ENCODE data around the gene SNAP29.

Gene SNAP29

DNA sequence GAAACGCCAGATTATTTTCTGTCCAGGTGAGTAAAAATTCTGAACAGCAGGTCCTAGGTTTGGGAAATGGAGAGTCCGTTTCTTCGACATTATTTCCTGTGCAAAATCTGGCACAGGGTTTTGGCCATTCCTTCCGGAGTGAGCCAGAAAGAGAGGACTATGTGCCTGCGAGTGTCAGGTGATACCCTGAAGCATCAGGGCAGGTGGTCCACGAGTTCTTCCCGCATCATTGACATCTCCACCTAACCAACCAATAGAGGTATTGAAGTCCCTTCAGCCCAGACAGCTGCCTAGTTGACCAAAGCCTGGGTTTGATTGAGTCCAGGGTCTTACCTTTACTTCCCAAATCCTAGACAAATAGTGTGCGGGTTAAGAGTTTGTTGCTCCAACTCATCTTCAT is 808 bp downstream of the SNAP29 start:
- TF ChIP-seq POLR2AphosphoS5 (IDR thresholded peaks at IDR 0.05; ENCODE audit: low read depth, low read length) (no peak), POLR2A (IDR thresholded peaks at IDR 0.05; ENCODE audit: low read depth, low read length) (no peak), TAF1 (IDR thresholded peaks at IDR 0.05; ENCODE audit: borderline replicate concordance, low read depth, low read length) (no peak)
- no peak for FAIRE-seq
- no peak for DNase-seq (ENCODE audit: insufficient read length)

- no peak for TF ChIP-seq POLR2AphosphoS5 (IDR thresholded peaks at IDR 0.05; ENCODE audit: low read depth, low read length)
- TF ChIP-seq TAF1 (IDR thresholded peaks at IDR 0.05; ENCODE audit: borderline replicate concordance, low read depth, low read length) = no peak
- TF ChIP-seq POLR2A (IDR thresholded peaks at IDR 0.05; ENCODE audit: low read depth, low read length) = no peak
- DNase-seq (ENCODE audit: insufficient read length) (no peak), FAIRE-seq (no peak)
Observed at GRCh38 chr22:20862540-20862939, 3.7 kb downstream of the SNAP29 start.

DNA sequence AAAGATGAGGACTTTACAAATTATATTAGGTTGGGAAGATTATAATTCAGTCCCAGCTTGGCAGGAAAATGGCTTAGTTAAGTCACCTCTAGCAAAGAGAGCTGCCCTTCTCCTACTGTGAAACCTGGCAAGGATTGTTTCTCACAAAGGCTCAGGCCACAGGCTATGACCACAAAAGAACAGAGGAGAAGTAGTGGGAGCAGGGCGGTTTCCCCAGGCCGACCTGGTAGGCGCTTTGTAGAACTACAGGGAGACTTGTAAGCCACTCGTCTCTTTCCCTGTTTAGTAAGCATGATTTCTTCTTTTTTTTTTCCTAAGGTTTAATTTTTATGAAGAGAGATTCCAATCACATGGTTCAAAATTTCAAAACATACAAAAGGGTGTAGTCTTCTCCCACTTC is 4.6 kb downstream of the SNAP29 start:
- TF ChIP-seq TAF1 (IDR thresholded peaks at IDR 0.05; ENCODE audit: borderline replicate concordance, low read depth, low read length) = no peak
- no peak for TF ChIP-seq POLR2AphosphoS5 (IDR thresholded peaks at IDR 0.05; ENCODE audit: low read depth, low read length)
- TF ChIP-seq POLR2A (IDR thresholded peaks at IDR 0.05; ENCODE audit: low read depth, low read length) = no peak
- DNase-seq (ENCODE audit: insufficient read length) = no peak
- FAIRE-seq = no peak

DNA sequence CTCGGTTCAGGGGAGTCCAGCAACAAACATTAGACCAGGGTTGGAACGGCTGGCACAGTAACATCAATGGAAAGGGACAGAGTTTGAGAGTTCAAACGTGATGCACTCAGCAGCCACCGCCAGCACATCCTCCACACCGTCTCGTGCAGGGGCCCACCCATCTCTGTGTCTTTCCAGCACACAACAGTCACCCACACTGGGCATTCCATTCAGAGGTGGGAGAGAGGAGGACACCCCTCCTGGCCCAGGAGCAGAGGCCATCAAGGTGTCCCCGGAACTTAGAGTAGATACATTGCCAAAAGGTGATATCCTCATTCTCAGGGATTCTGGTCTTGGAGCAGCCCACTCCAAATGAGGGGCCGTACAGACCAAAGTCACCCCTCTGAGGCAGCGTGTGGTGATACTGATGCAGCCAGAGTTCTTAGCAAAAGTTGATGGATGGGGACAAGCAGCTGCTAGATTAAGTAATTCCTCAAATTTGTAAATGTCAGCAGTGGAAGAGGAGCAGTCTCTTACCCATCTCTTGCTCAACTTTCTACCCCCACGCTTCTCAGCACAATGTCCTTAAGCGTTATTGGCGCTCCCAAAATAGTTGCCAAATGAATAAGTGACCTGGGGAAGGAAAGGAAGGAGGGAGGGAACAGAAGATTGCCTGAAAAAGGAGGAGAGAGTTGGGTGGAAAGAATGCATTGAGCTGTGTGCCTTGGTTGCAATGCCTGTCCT is 5.5 kb downstream of the SNAP29 start:
- TF ChIP-seq POLR2AphosphoS5 (IDR thresholded peaks at IDR 0.05; ENCODE audit: low read depth, low read length) (no peak), POLR2A (IDR thresholded peaks at IDR 0.05; ENCODE audit: low read depth, low read length) (no peak), TAF1 (IDR thresholded peaks at IDR 0.05; ENCODE audit: borderline replicate concordance, low read depth, low read length) (no peak)
- FAIRE-seq (no peak), DNase-seq (ENCODE audit: insufficient read length) (no peak)

DNA sequence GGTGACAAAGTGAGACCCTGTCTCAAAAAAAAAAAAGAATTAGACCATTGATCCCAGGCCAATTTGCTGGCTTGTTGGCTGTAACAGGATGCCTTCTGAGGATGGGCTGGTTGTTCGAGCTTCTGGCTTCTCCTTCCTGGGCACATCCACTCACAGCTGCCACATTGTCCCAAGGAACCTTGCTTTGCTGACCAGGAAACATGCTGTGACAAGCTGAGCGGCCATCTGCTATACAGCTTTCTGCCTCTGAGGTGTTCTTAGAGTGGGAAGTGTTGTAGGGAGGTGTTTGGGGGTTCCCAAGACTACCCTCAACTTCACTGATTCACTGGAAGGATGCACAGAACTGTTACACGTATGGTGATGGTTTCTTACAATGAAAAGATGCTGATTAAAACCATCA is 6.5 kb downstream of the SNAP29 start:
- TF ChIP-seq POLR2A (IDR thresholded peaks at IDR 0.05; ENCODE audit: low read depth, low read length) (no peak), POLR2AphosphoS5 (IDR thresholded peaks at IDR 0.05; ENCODE audit: low read depth, low read length) (no peak)
- DNase-seq (ENCODE audit: insufficient read length) = no peak

GRCh38 chr22:20865875-20866445 is 7.2 kb downstream of the SNAP29 start:
- FAIRE-seq = no peak
- TF ChIP-seq POLR2A (IDR thresholded peaks at IDR 0.05; ENCODE audit: low read depth, low read length) (no peak), POLR2AphosphoS5 (IDR thresholded peaks at IDR 0.05; ENCODE audit: low read depth, low read length) (no peak), TAF1 (IDR thresholded peaks at IDR 0.05; ENCODE audit: borderline replicate concordance, low read depth, low read length) (no peak)
- no peak for DNase-seq (ENCODE audit: insufficient read length)

More for the DNA sequence above, 6.5 kb downstream of the SNAP29 start:
- FAIRE-seq = no peak

DNA sequence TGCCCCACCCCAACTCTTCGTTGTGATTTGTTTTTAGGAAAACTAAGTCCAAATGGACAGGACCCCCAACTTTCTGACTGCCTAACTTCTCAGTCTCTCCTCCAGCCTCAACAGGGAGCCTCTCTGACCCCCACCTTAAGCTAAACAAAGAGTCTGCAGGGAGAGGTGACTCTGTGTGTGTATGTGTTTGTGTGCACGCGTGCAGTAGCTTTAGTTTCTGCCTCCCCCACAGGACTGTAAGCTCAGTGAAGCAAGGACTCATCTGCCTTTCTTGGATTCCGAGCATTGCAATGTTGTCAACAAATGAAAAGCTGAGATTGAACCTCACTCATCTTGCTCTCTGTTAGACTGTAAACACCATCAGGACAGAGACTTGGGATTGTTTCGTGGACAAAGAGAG is 7.9 kb downstream of the SNAP29 start:
- TF ChIP-seq POLR2AphosphoS5 (IDR thresholded peaks at IDR 0.05; ENCODE audit: low read depth, low read length) (no peak), POLR2A (IDR thresholded peaks at IDR 0.05; ENCODE audit: low read depth, low read length) (no peak), TAF1 (IDR thresholded peaks at IDR 0.05; ENCODE audit: borderline replicate concordance, low read depth, low read length) (no peak)
- DNase-seq (ENCODE audit: insufficient read length) (no peak), FAIRE-seq (no peak)

DNA sequence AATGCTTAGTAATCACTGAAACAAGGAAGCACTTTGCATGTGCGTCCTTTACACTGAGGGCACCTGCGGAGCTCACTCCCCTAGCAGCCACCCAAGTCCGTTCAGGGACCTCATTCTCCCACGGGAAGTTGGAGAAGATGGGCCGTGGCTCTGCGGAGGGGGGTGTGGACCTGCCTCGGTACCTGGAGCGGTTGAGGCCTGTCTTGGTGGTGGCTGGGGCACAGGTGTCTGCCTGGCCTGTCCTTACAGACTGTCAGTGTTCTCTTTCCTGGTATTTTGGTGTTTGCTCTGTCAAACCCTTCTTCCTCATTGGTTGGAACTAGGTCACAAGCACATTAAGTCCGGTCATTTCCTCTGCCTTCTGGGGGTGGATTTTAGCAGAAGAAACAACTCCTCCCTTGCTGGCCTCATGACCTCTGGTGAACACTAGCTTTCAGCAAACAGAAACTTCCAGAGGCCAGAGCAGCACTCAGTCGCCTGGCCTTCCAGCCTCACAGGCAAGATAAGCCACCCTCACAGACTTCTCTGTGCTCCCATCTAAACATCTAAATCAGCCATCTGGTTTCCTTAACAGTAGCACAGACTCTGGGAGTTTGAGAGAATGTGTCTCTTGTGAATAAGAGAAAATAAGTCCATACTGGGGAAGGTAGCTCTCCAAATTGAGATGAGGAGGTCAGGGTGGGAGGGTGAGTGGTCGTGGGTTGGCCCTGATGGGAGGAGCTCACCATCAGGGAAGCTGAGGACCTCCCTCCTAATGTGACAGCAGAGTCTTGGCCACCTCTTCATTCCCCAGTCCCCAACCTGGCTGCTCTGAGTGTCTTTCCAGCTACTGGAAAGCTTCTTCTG is 8.6 kb downstream of the SNAP29 start:
- peak; percentile 58 for FAIRE-seq
- no peak for TF ChIP-seq POLR2A (IDR thresholded peaks at IDR 0.05; ENCODE audit: low read depth, low read length)
- TF ChIP-seq POLR2AphosphoS5 (IDR thresholded peaks at IDR 0.05; ENCODE audit: low read depth, low read length) = no peak
- TF ChIP-seq TAF1 (IDR thresholded peaks at IDR 0.05; ENCODE audit: borderline replicate concordance, low read depth, low read length) = no peak
- DNase-seq (ENCODE audit: insufficient read length) = no peak

DNA sequence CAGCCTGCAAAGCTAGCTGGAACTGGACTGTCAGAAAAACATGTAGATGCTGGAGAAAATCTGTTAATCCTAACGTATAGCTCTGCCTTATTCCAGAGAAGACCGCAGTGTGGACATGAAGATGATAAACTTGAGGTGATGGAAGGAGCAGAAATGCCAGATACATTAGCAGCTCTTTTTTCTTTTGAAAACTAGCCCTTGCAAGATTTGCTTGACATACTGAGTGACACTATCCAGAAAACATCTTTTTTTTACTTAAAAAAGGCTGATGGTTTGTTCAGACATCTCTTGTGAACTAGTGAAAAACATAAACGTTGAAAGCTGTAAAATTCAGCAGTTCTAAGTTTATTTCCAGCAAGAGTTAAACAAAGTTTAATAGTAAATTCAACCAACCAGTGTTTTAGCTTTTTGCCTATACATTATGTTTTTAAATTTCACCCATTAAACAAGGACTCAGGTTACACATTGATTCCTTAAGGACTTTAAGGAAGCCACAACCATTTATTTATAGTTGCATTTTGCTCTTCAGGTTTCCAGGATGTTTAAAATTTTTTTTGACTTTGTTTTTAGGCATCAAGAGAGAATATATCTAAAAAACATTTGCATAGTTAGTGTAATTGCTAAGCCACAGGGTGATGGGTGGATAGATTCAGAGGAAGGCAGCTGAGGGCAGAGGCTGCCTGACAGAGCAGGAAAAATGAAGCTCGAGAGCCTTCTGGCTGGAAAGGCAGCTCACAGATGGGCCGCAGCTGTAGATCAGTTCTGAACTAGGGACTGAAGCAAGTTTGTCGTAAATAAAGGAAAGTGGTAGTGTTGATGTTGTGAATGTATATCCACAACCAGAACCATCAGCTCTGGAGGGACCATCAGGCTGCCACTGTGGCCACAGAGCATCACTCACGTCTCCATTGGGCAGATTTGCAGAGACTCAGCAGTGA is 9.5 kb downstream of the SNAP29 start:
- FAIRE-seq (no peak), DNase-seq (ENCODE audit: insufficient read length) (no peak)
- TF ChIP-seq POLR2AphosphoS5 (IDR thresholded peaks at IDR 0.05; ENCODE audit: low read depth, low read length) (no peak), TAF1 (IDR thresholded peaks at IDR 0.05; ENCODE audit: borderline replicate concordance, low read depth, low read length) (no peak), POLR2A (IDR thresholded peaks at IDR 0.05; ENCODE audit: low read depth, low read length) (no peak)

DNA sequence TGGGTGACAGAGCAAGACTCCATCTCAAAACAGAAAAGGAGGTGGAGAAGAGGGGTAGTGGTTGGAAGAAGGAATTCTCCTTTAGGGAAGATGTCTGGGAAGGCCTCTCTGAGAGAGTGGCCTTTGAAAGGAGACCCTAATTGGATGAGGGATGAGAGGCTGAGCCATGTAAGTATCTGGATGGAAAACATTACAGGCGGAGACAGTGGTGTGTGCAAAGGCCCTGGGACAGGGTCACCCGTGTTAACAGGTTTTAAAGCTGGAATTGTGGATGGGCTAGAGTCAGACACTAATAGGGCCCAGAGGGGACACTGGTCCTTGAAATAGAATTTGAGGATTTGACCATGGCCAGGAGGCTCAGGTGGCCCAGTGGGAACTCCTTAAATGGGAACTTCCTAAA is 10.4 kb downstream of the SNAP29 start:
- DNase-seq (ENCODE audit: insufficient read length) (no peak), FAIRE-seq (no peak)
- TF ChIP-seq POLR2A (IDR thresholded peaks at IDR 0.05; ENCODE audit: low read depth, low read length) = no peak
- TF ChIP-seq TAF1 (IDR thresholded peaks at IDR 0.05; ENCODE audit: borderline replicate concordance, low read depth, low read length) = no peak
- TF ChIP-seq POLR2AphosphoS5 (IDR thresholded peaks at IDR 0.05; ENCODE audit: low read depth, low read length) = no peak

DNA sequence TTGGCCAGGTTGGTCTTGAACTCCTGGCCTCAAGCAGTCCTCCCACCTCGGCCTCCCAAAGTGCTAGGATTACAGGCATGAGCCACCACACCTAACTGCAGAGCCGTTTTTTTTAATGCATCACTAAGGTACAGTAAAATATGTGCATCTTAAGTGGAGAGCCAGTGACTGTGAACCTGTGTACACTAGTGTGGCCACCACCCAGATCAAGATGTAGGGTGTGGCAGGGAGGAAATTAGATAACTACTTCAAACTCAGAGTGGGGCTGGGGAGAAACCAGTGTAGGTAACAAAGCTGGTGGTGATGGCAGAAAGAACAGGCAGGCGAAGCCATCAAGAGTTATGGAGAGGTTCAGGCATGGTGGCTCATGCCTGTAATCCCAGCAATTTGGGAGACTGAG is 14.4 kb downstream of the SNAP29 start:
- FAIRE-seq = no peak
- no peak for DNase-seq (ENCODE audit: insufficient read length)
- TF ChIP-seq POLR2A (IDR thresholded peaks at IDR 0.05; ENCODE audit: low read depth, low read length) (no peak), POLR2AphosphoS5 (IDR thresholded peaks at IDR 0.05; ENCODE audit: low read depth, low read length) (no peak), TAF1 (IDR thresholded peaks at IDR 0.05; ENCODE audit: borderline replicate concordance, low read depth, low read length) (no peak)

Data from GM12892 (cell line).